Heart right ventricle (tissue), 16 donors: Measurements from ENCODE around the gene TAF1B. TPM values are rescaled to one million over a fixed set of nuclear protein-coding genes. Genes with fewer than 3 reads are reported as not detected.

Experiments
- ATAC-seq, 8 donors: fragments of 200-7000 bp; cut with Tn5 transposase; one replicate each; pipeline ENCODE4 v1.9.1; 2020; ENCODE audit warnings: mild to moderate bottlenecking in 8 of 8, moderate library complexity in 8 of 8, moderate number of reproducible peaks in 1 of 8
- DNase-seq, 2 donors: peaks; one replicate each; pipeline ENCODE4 v3.0.0-alpha.2; 2020
- H3K27ac ChIP-seq, 10 donors: fragments of 200-600 bp; sonication (generic) in 2 of 10; one replicate each; pipeline versions ENCODE4 v1.5.0 to v1.8.0; 2020 to 2022; ENCODE audit warnings: mild to moderate bottlenecking in 3 of 10
- H3K27me3 ChIP-seq, 7 donors: fragments of 200-600 bp; one replicate each; pipeline ENCODE4 v1.8.0; 2021 to 2022; ENCODE audit warnings: mild to moderate bottlenecking in 2 of 7
- H3K36me3 ChIP-seq, 9 donors: fragments of 200-600 bp; sonication (generic) in 1 of 9; one replicate each; pipeline versions ENCODE4 v1.5.0 to v1.8.0; 2020 to 2022; ENCODE audit warnings: mild to moderate bottlenecking in 2 of 9
- H3K4me1 ChIP-seq, 9 donors: fragments of 200-600 bp; sonication (generic) in 1 of 9; one replicate each; pipeline versions ENCODE4 v1.5.0 to v1.8.0; 2020 to 2022; ENCODE audit warnings: mild to moderate bottlenecking in 4 of 9
- H3K4me3 ChIP-seq, 10 donors: fragments of 200-600 bp; sonication (generic) in 2 of 10; one replicate each; pipeline versions ENCODE4 v1.5.0 to v1.8.0; 2020 to 2022; ENCODE audit warnings: mild to moderate bottlenecking in 7 of 10, moderate library complexity in 2 of 10
- H3K9me3 ChIP-seq, 11 donors: fragments of 200-600 bp in 10 of 11; sonication (generic) in 2 of 11; one replicate each; pipeline versions ENCODE4 v1.5.0 to v1.8.0; 2013 to 2022; ENCODE audit warnings: mild to moderate bottlenecking in 2 of 11, control low read depth in 1 of 11, moderate library complexity in 1 of 11
- CTCF ChIP-seq, 9 donors: fragments of 200-600 bp; sonication (generic) in 2 of 9; IDR thresholded peaks; one replicate each; pipeline versions ENCODE4 v1.5.0 to v1.8.0; 2021 to 2022; ENCODE audit warnings: antibody characterized with exemption in 9 of 9, mild to moderate bottlenecking in 5 of 9, moderate library complexity in 1 of 9
- WGBS, 2 donors: extraction: QIAGEN DNeasy Blood & Tissue Kit; methylation state at CpG; one replicate each; pipeline ENCODE4 v1.1.7; 2013; ENCODE audit warnings: inconsistent platforms in 1 of 2; 5-methylcytosine and 5-hydroxymethylcytosine counted together
- intact Hi-C, 10 donors: fragments of 100-400 bp; cut with DNase I; formaldehyde crosslinking; loops; one replicate each; pipeline versions ENCODE4 v1.11.1 to v1.14.2; 2022
- polyA plus RNA-seq, 2 donors: library from polyadenylated mRNA; stranded (reverse); fragments of 200-250 nt; gene quantifications; one replicate each; pipeline ENCODE4 v1.2.3, GENCODE V29; 2013
- total RNA-seq, 10 donors: library from RNA; stranded (reverse); fragmentation: NEBNext Ultra II Directional in 3 of 10; extraction: Animal tissue kit (Norgen Biotek cat#: 25700) in 3 of 10; gene quantifications; one replicate each; pipeline versions ENCODE4 v1.2.1 to v1.2.4, GENCODE V29; 2021 to 2023
- donor health status: Arrhythmogenic right ventricular cardiomyopathy.
- donor health status: ischemic (EF 13 %, LVEDD 7.1; RV severe dilation, severe dysfunction).
- donor health status: healthy with polysubstance abuse.
- donor health status: DM: no; HTN: yes; CAD: no.
- donor health status: DM: no; HTN: no; CAD: no.
- donor health status: ischemic (EF 25% LVEDD 6.9; RV normal size, moderate dysfunction).
- donor health status: ischemic (EF 25% LVEDD 5.7; RV mildly dilated, moderate dysfunction).
- donor health status: healthy.
- donor health status: DM: yes; HTN: yes; CAD: no.
- donor health status: Ischemic cardiomyopathy.
- donor health status: ischemic (EF 35%, LVEDD 5.7; RV mildly dilated, moderate dysfunction).
- donor health status: nonischemic (EF 11% LVEDD 7.7; RV severe dilation, severe dysfunction).
- donor health status: DM: yes; HTN: yes; CAD: no.
- donor health status: PGD.
- donor health status: ischemic (EF 29% LVEDD 5.4; RV normal size, mild dysfunction).
- donor health status: nonischemic (EF 23%, LVEDD 6.1; RV moderate dilation, normal function).

TAF1B gene
- total and polyA plus RNA-seq, 12 donors, result 1.8 to 7.9 (median 4.5) TPM

DNA sequence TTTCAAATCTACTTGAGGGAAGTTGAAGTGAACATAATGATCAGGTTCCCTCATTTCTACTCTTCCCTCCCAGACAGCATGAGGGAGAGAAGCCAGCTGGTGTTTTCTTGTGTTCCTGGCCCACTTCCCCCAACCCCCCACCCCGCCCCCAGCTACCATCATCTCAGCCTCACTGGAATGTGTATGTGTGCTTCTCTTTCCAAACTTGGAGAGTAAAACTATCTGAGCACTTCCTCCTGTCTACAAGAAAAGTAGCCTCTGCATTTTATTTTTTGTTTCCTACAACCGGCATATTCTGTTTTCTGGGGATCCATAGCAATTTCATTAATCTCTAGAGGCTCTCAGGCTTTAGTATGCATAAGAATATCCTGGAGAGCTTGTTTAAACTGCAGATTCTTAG is 54.6 kb downstream of the TAF1B start:
- intact Hi-C loops, result no loop called here

GRCh38 chr2:9905413-9905812 is 62.1 kb downstream of the TAF1B start:
- no peak for TF ChIP-seq CTCF (IDR thresholded peaks at IDR 0.05)
- no peak for ATAC-seq
- 85 to 89% methylated on average over 1 of the region's 1 CpG for WGBS, 2 donors
- H3K4me3 ChIP-seq, result no peak overlapping the region
- H3K27me3 ChIP-seq, result no peaks in the 10 kb centered on the region
- no peak for DNase-seq
- intact Hi-C loops, result no loop called here
- no peaks in the 10 kb centered on the region for H3K4me1 ChIP-seq
- no peaks in the 10 kb centered on the region for H3K9me3 ChIP-seq
- H3K27ac ChIP-seq, result no peak overlapping the region
- peaks cover 0 to 15% (median 0%) of the 10 kb centered on the region in 9 donors for H3K36me3 ChIP-seq

More for the DNA sequence above, 54.6 kb downstream of the TAF1B start:
- Histone ChIP-seq H3K4me3 (no peak overlapping the region), H3K36me3 (peaks cover 0 to under 1% (median 0%) of the 10 kb centered on the region in 9 donors), H3K27ac (peak overlapping the region in 1 of 10 donors; percentile 15), H3K4me1 (peaks cover 0 to 28% (median 18%) of the 10 kb centered on the region in 9 donors), H3K27me3 (no peaks in the 10 kb centered on the region), H3K9me3 (no peaks in the 10 kb centered on the region)
- peak in 1 of 8 donors; percentile 39 for ATAC-seq
- DNase-seq, result no peak
- no peak for TF ChIP-seq CTCF (IDR thresholded peaks at IDR 0.05)
- 66 to 74% methylated on average over 2 of the region's 2 CpGs for WGBS, 2 donors

DNA sequence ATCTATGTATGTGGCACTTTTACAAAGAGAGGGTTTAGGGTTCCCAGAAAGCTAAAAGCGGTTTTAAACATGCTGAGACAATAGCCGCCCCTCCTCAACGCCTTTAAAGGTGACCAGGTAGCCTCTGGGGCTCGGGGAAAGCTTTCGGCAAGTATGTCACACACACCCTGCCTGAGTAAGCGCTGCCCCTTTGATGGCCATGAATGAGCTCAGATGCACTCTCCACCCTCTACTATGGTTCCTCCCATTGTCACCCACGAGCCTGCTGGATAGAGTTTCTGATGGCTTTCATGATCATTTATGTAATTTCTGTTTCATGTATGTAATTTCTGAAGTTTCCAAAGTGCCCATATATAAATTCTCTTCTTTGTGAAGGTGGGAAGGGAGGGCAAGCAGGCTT is 64.1 kb downstream of the TAF1B start:
- H3K36me3 ChIP-seq, result peaks cover 0 to 34% (median 4%) of the 10 kb centered on the region in 9 donors
- H3K4me1 ChIP-seq, result no peaks in the 10 kb centered on the region
- no peak for DNase-seq
- no peaks in the 10 kb centered on the region for H3K27me3 ChIP-seq
- no peak overlapping the region for H3K4me3 ChIP-seq
- WGBS, 2 donors, result 91 to 95% methylated on average over 7 of the region's 7 CpGs
- no peaks in the 10 kb centered on the region for H3K9me3 ChIP-seq
- no peak for ATAC-seq
- intact Hi-C loops, result no loop called here
- TF ChIP-seq CTCF (IDR thresholded peaks at IDR 0.05), result no peak
- H3K27ac ChIP-seq, result no peak overlapping the region

DNA sequence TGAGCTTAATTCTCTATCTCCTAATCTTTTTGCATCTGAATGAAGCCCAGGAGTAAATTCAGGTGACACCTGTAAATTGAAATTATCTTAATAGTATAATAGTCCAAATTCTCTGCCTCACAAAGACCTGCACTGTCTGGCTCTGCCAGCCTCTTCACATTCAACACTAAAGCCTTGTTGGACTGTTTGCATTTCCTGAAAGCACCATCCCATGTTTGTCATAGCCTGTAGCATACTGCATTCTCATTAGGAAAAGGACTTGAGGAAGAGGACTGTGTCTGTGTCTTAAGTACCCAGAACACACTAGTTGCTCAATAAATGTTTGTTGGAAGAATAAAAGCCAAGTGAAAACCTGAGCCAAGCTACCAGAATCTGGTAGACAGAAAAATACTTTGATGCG is 65.4 kb downstream of the TAF1B start:
- H3K36me3 ChIP-seq, result peaks cover 0 to 46% (median 4%) of the 10 kb centered on the region in 9 donors
- H3K4me1 ChIP-seq, result no peaks in the 10 kb centered on the region
- H3K9me3 ChIP-seq, result no peaks in the 10 kb centered on the region
- DNase-seq, result no peak
- intact Hi-C loops, result no loop called here
- no peaks in the 10 kb centered on the region for H3K27me3 ChIP-seq
- 96 to 99% methylated on average over 1 of the region's 1 CpG for WGBS, 2 donors
- ATAC-seq, result no peak
- H3K4me3 ChIP-seq, result no peak overlapping the region
- H3K27ac ChIP-seq, result no peak overlapping the region
- TF ChIP-seq CTCF (IDR thresholded peaks at IDR 0.05), result no peak
